Endothelial cell of umbilical vein (primary cell): Measurements from ENCODE around the gene TBC1D9B. TPM values are rescaled to one million over a fixed set of nuclear protein-coding genes. Genes with fewer than 3 reads are reported as not detected.

ENCODE experiments used
- BruUV-seq: library from RNA; stranded (reverse); fragments of 400-500 nt; replicated peaks from 2 replicates; lab custom pipeline; 2021; lab: Mats Ljungman, UMichigan
- CTCF ChIA-PET: fragments of 300-600, 350-600 bp; sonication (Branson Sonifier 250); formaldehyde crosslinking; loops from one replicate; lab custom pipeline; 2021; ENCODE audit warnings: antibody characterized with exemption, inconsistent platforms; lab: Charles Lee
- POLR2A ChIA-PET: fragments of 300-600, 350-600 bp; sonication (Branson Sonifier 250); formaldehyde crosslinking; loops from one replicate; lab custom pipeline; 2021; ENCODE audit warnings: antibody characterized with exemption, inconsistent platforms; lab: Charles Lee
- DNase-seq: peaks from one replicate; pipeline ENCODE4 v3.0.0-alpha.2; 2011; ENCODE audit warnings: low read depth, low spot score
- FAIRE-seq: peaks from 2 replicates; lab custom pipeline; 2011; peaks lifted over from hg19 to GRCh38; lab: Jason Lieb, UNC
- H2AFZ ChIP-seq: 2 replicates; pipeline ENCODE4 v1.6.0; 2012; ENCODE audit warnings: low read depth, low read length, control low read depth, inconsistent platforms
- H3K27ac ChIP-seq: 2 replicates; pipeline ENCODE4 v1.5.1; 2011; ENCODE audit warnings: low read depth, mild to moderate bottlenecking, control low read depth, low read length, moderate library complexity; ENCODE audit not compliant: insufficient read depth
- H3K27me3 ChIP-seq, 2 experiments: 2 replicates each; pipeline versions ENCODE4 v1.6.0 to v1.6.1; 2011; ENCODE audit warnings: low read length in 2 of 2, mixed read lengths in 1 of 2; ENCODE audit not compliant: control insufficient read depth in 2 of 2, insufficient read depth in 2 of 2
- H3K36me3 ChIP-seq, 2 experiments: 2 replicates in 1 of 2; 3 replicates in 1 of 2; pipeline ENCODE4 v1.5.1; 2011; ENCODE audit warnings: low read length in 2 of 2, mild to moderate bottlenecking in 1 of 2, moderate library complexity in 1 of 2; ENCODE audit not compliant: control insufficient read depth in 2 of 2, insufficient read depth in 2 of 2; ENCODE audit errors: extremely low read depth in 1 of 2
- H3K4me1 ChIP-seq: 3 replicates; pipeline ENCODE4 v1.5.1; 2011; ENCODE audit warnings: mild to moderate bottlenecking, low read length; ENCODE audit not compliant: control insufficient read depth, insufficient read depth; ENCODE audit errors: extremely low read depth
- H3K4me2 ChIP-seq: 2 replicates; pipeline ENCODE4 v1.6.1; 2011; ENCODE audit warnings: low read length, control low read depth, mixed read lengths; ENCODE audit not compliant: insufficient read depth
- H3K4me3 ChIP-seq, 3 experiments: fragments of 200-600 bp in 1 of 3; sonication (generic), shearing (Covaris generic) in 1 of 3; replicated peaks in 1 of 3; 2 replicates each; pipeline ENCODE4 v1.5.1; 2011 to 2016; ENCODE audit warnings: control low read depth in 3 of 3, low read length in 3 of 3, mild to moderate bottlenecking in 2 of 3, inconsistent platforms in 1 of 3, low read depth in 1 of 3, moderate library complexity in 1 of 3; ENCODE audit not compliant: insufficient read depth in 1 of 3
- H3K79me2 ChIP-seq: 2 replicates; pipeline ENCODE4 v1.6.0; 2012; ENCODE audit warnings: low read length, inconsistent platforms; ENCODE audit not compliant: control insufficient read depth, insufficient read depth
- H3K9ac ChIP-seq: replicated peaks from 2 replicates; pipeline ENCODE3; 2011; ENCODE audit warnings: low read length, control low read depth; ENCODE audit not compliant: insufficient read depth; ENCODE audit errors: extremely low read depth
- H3K9me1 ChIP-seq: replicated peaks from 3 replicates; pipeline ENCODE4 v1.6.0; 2011; ENCODE audit warnings: mild to moderate bottlenecking, low read length; ENCODE audit not compliant: control insufficient read depth, insufficient read depth; ENCODE audit errors: extremely low read depth
- H3K9me3 ChIP-seq: replicated peaks from 2 replicates; pipeline ENCODE4 v1.5.1; 2012; ENCODE audit warnings: low read length, inconsistent platforms; ENCODE audit not compliant: control insufficient read depth, insufficient read depth
- H4K20me1 ChIP-seq: replicated peaks from 2 replicates; pipeline ENCODE3; 2011; ENCODE audit warnings: mild to moderate bottlenecking, low read length; ENCODE audit not compliant: control insufficient read depth, insufficient read depth; ENCODE audit errors: extremely low read depth
- EZH2 ChIP-seq: IDR thresholded peaks from 2 replicates; pipeline ENCODE4 v1.6.1; 2012; ENCODE audit warnings: borderline replicate concordance, low read depth, mild to moderate bottlenecking, moderate library complexity, low read length, inconsistent platforms; ENCODE audit not compliant: severe bottlenecking
- FOS ChIP-seq: IDR thresholded peaks from 2 replicates; pipeline ENCODE4 v1.6.1; 2011; ENCODE audit warnings: mild to moderate bottlenecking, low read length, moderate library complexity, borderline replicate concordance; ENCODE audit not compliant: insufficient read depth
- GATA2 ChIP-seq: IDR thresholded peaks from 2 replicates; pipeline ENCODE4 v1.7.0; 2011; ENCODE audit warnings: low read depth, mild to moderate bottlenecking, moderate library complexity, mixed read lengths, low read length; ENCODE audit not compliant: insufficient read length, insufficient read depth
- JUN ChIP-seq: IDR thresholded peaks from 2 replicates; pipeline ENCODE4 v1.6.1; 2011; ENCODE audit warnings: borderline replicate concordance, low read depth; ENCODE audit not compliant: insufficient read length, insufficient read depth
- MYC ChIP-seq: IDR thresholded peaks from one replicate; pipeline ENCODE4 v1.6.1; 2011; ENCODE audit warnings: mild to moderate bottlenecking, low read depth, low read length
- POLR2A ChIP-seq: IDR thresholded peaks from 2 replicates; pipeline ENCODE4 v1.6.1; 2012; ENCODE audit warnings: low read depth, mild to moderate bottlenecking, control low read depth, low read length
- POLR2AphosphoS5 ChIP-seq: IDR thresholded peaks from 2 replicates; pipeline ENCODE4 v1.6.1; 2012; ENCODE audit warnings: low read depth, mild to moderate bottlenecking, control low read depth, low read length, moderate library complexity; ENCODE audit not compliant: insufficient read depth
- dilution Hi-C: fragments of 300-500 bp; cut with MboI; formaldehyde crosslinking; loops from one replicate; pipeline ENCODE4 v1.15.0; 2019; ENCODE audit warnings: low sequenced_read_pairs; ENCODE audit not compliant: extremely low pct_ligation_motif_present
- intact Hi-C: fragments of 100-400 bp; cut with micrococcal nuclease; formaldehyde crosslinking; loops from one replicate; pipeline ENCODE4 v1.10.0; 2022
- polyA plus RNA-seq, 4 experiments: library from polyadenylated mRNA; depleted of rRNA in 3 of 4; stranded (reverse) in 3 of 4; unstranded in 1 of 4; fragments of >200 nt; gene quantifications; 2 replicates each; pipeline versions ENCODE4 v1.2.1 to v1.2.3, GENCODE V29; 2011 to 2012; ENCODE audit warnings: missing spikeins in 1 of 4
- total RNA-seq: library from RNA; stranded (reverse); gene quantifications from 2 replicates; pipeline ENCODE4 v1.2.3, GENCODE V29; 2021
- TF ChIP-seq, protein P1 (sequence below): IDR thresholded peaks from 2 replicates; pipeline ENCODE4 v1.6.1; 2011; ENCODE audit not compliant: insufficient read depth, insufficient read length
- TF ChIP-seq, protein P2 (sequence below), 2 donors: IDR thresholded peaks; 1 replicate in 1 of 2; 2 replicates in 1 of 2; pipeline ENCODE4 v1.5.1; 2011; ENCODE audit warnings: low read length in 2 of 2, mild to moderate bottlenecking in 2 of 2, moderate library complexity in 2 of 2, control low read depth in 1 of 2, inconsistent platforms in 1 of 2, low read depth in 1 of 2; ENCODE audit not compliant: insufficient read depth in 1 of 2; ENCODE audit errors: extremely low read depth in 1 of 2

Gene TBC1D9B
- total and polyA plus RNA-seq, 2 donors (not counting 3 experiments of a cell fraction or from before 2014, with no cell fraction given): 82.8 to 150 TPM

- no peak overlapping the region for H3K4me3 ChIP-seq
- no peaks in the 10 kb centered on the region for H3K27me3 ChIP-seq
- H3K9me3 ChIP-seq: no peaks in the 10 kb centered on the region
- no peak overlapping the region for H3K4me2 ChIP-seq
- no peaks in the 10 kb centered on the region for H4K20me1 ChIP-seq
- ChIA-PET CTCF (no interaction called here), POLR2A (no interaction called here)
- H3K4me1 ChIP-seq: peaks cover 14% of the 10 kb centered on the region
- no peak overlapping the region for H2AFZ ChIP-seq
- H3K9ac ChIP-seq: no peak overlapping the region
- intact Hi-C loops: no loop called here
- TF ChIP-seq GATA2 (no peak), FOS (no peak), POLR2A (no peak), MYC (no peak), EZH2 (no peak), POLR2AphosphoS5 (no peak), JUN (no peak)
- TF ChIP-seq, protein P1, sequence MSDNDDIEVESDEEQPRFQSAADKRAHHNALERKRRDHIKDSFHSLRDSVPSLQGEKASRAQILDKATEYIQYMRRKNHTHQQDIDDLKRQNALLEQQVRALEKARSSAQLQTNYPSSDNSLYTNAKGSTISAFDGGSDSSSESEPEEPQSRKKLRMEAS: no peak
- TF ChIP-seq, protein P2, sequence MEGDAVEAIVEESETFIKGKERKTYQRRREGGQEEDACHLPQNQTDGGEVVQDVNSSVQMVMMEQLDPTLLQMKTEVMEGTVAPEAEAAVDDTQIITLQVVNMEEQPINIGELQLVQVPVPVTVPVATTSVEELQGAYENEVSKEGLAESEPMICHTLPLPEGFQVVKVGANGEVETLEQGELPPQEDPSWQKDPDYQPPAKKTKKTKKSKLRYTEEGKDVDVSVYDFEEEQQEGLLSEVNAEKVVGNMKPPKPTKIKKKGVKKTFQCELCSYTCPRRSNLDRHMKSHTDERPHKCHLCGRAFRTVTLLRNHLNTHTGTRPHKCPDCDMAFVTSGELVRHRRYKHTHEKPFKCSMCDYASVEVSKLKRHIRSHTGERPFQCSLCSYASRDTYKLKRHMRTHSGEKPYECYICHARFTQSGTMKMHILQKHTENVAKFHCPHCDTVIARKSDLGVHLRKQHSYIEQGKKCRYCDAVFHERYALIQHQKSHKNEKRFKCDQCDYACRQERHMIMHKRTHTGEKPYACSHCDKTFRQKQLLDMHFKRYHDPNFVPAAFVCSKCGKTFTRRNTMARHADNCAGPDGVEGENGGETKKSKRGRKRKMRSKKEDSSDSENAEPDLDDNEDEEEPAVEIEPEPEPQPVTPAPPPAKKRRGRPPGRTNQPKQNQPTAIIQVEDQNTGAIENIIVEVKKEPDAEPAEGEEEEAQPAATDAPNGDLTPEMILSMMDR (IDR thresholded peaks at IDR 0.05; ENCODE audit: extremely low read depth in 1 of 2, insufficient read depth in 1 of 2, low read depth in 1 of 2, low read length in 2 of 2): no peak
- H3K9me1 ChIP-seq: no peaks in the 10 kb centered on the region
- H3K27ac ChIP-seq: no peak overlapping the region
- BruUV-seq: no TSS peak
- H3K36me3 ChIP-seq: peaks cover 10 to 33% of the 10 kb centered on the region in 2 experiments
- dilution Hi-C loops: no loop called here
- DNase-seq (no peak), FAIRE-seq (no peak)
- H3K79me2 ChIP-seq: peaks cover 13% of the 10 kb centered on the region
These were observed 7.0 kb downstream of the TBC1D9B start for GRCh38 chr5:179900711-179901110.
